AG10803 (cell line): ENCODE measurements around the gene PARP16.

ENCODE experiments used
- DNase-seq: peaks from one replicate; pipeline ENCODE4 v3.0.0; 2010; ENCODE audit warnings: low read depth
- H3K4me3 ChIP-seq: 2 replicates; pipeline ENCODE4 v1.5.1; 2011; ENCODE audit warnings: mild to moderate bottlenecking, low read length, control low read depth
- TF ChIP-seq, protein P1 (sequence below): conservative IDR thresholded peaks from 2 replicates; pipeline ENCODE4 v1.5.1; 2011; ENCODE audit warnings: mild to moderate bottlenecking, low read length, control low read depth, inconsistent platforms

Gene PARP16

DNA sequence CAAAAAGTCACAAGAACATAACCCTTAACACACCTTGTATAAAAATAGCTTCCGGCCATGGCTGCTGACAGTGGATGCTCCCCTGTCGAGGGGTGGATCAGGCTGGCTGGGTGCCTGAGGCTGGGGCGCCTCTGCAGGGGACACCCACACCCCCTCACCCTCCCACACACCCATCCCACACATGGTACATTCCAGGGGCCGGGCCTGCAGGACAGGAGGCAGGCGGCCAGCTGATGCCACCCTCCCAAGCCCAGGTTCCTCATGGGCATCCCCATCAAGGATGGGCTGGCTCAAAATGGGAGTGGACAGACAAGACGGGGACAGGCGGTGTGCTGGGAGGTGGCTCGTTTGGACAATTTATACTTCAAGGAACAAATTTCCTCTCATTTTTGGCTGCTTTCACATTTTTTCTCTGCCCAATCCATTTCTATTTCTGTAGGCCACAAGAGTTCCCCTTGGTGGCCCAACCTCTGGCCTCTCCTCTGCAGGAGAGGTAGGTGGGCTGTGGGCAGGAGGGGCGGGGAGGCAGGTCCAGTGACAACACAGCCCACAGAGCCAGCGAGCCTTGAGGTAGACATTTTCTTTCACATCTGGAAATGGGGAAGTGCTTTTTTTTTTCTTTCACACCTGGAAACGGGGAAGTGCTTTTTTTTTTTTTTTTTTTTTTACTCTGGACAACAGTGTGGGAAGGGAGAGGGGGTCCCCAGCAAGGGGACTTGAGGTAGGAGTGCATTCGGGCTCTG lies 41.1 kb upstream of the PARP16 start:
- TF ChIP-seq, protein P1, sequence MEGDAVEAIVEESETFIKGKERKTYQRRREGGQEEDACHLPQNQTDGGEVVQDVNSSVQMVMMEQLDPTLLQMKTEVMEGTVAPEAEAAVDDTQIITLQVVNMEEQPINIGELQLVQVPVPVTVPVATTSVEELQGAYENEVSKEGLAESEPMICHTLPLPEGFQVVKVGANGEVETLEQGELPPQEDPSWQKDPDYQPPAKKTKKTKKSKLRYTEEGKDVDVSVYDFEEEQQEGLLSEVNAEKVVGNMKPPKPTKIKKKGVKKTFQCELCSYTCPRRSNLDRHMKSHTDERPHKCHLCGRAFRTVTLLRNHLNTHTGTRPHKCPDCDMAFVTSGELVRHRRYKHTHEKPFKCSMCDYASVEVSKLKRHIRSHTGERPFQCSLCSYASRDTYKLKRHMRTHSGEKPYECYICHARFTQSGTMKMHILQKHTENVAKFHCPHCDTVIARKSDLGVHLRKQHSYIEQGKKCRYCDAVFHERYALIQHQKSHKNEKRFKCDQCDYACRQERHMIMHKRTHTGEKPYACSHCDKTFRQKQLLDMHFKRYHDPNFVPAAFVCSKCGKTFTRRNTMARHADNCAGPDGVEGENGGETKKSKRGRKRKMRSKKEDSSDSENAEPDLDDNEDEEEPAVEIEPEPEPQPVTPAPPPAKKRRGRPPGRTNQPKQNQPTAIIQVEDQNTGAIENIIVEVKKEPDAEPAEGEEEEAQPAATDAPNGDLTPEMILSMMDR = no peak
- DNase-seq = no peak
- no peak overlapping the region for H3K4me3 ChIP-seq

- TF ChIP-seq, protein P1 = no peak
- DNase-seq = no peak
- H3K4me3 ChIP-seq = no peak overlapping the region
These were observed 40.1 kb upstream of the PARP16 start for GRCh38 chr15:65326818-65327217.

DNA sequence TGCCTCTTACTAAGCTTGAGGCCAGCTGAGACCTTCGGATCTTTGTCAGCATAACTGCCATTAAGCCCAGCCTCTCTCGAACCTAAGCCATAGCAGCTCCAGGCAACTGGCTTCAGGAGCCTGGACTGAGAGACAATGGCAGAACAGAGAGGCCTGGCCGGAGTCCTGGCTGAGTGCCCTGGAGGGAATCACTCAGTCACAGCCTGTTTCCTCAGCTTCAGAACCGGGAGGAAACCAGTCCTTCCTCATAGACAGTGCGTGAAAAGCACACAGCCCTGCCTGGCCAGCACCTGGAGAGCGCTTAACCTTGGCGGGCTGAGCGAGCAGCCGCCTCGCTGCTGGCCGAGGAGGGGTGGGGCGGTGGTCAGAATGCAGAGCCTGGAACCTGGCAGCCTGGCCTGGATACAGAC lies 39.4 kb upstream of the PARP16 start:
- TF ChIP-seq, protein P1 = no peak
- no peak overlapping the region for H3K4me3 ChIP-seq
- no peak for DNase-seq

- H3K4me3 ChIP-seq = no peak overlapping the region
- TF ChIP-seq, protein P1 = no peak
- peak; percentile 25 for DNase-seq
These were observed 36.4 kb upstream of the PARP16 start for GRCh38 chr15:65323071-65323511.

GRCh38 chr15:65318870-65319356 lies 32.2 kb upstream of the PARP16 start:
- DNase-seq = peak; percentile 69
- no peak overlapping the region for H3K4me3 ChIP-seq

GRCh38 chr15:65312400-65312916 lies 25.8 kb upstream of the PARP16 start:
- H3K4me3 ChIP-seq = no peak overlapping the region
- TF ChIP-seq, protein P1 = no peak
- no peak for DNase-seq

More at GRCh38 chr15:65318870-65319356, 32.2 kb upstream of the PARP16 start:
- TF ChIP-seq, protein P1 = peak; percentile 87

- no peak for DNase-seq
- H3K4me3 ChIP-seq = no peak overlapping the region
- TF ChIP-seq, protein P1 = no peak
These were observed 25.1 kb upstream of the PARP16 start for GRCh38 chr15:65311760-65312159.
